IPS DF 6.9 (cell line): Measurements from ENCODE around the gene RARS2.
"Not testable (repeated sequence)": the region's sequence is repeated elsewhere in the genome, so short reads cannot be mapped to it uniquely, and the experiment has no call there.

Experiments
- DNase-seq: peaks from one replicate; pipeline ENCODE4 v3.0.0-alpha.2; 2013; ENCODE audit warnings: low read depth, low spot score
- H3K27ac ChIP-seq: one replicate; pipeline ENCODE4 v1.5.1; 2013; ENCODE audit warnings: low read length, control low read depth
- H3K27me3 ChIP-seq: 2 replicates; pipeline ENCODE4 v1.6.1; 2013; ENCODE audit warnings: mild to moderate bottlenecking, low read length; ENCODE audit not compliant: control insufficient read depth, insufficient read depth
- H3K36me3 ChIP-seq: 2 replicates; pipeline ENCODE4 v1.6.1; 2013; ENCODE audit warnings: low read length; ENCODE audit not compliant: control insufficient read depth, insufficient read depth
- H3K4me1 ChIP-seq: 2 replicates; pipeline ENCODE4 v1.6.1; 2013; ENCODE audit warnings: low read length; ENCODE audit not compliant: control insufficient read depth, insufficient read depth
- H3K4me3 ChIP-seq: 2 replicates; pipeline ENCODE4 v1.5.1; 2013; ENCODE audit warnings: mild to moderate bottlenecking, low read length
- H3K9me3 ChIP-seq: 2 replicates; pipeline ENCODE4 v1.6.1; 2013; ENCODE audit warnings: low read length, inconsistent platforms; ENCODE audit not compliant: control insufficient read depth, insufficient read depth
- whole genome bisulfite sequencing: extraction: QIAGEN DNeasy Blood & Tissue Kit; methylation state at CpG from one replicate; pipeline ENCODE4 v1.1.7; 2013; ENCODE audit warnings: mixed read lengths, missing lambda C conversion rate; ENCODE audit not compliant: insufficient read length, insufficient coverage; 5-methylcytosine and 5-hydroxymethylcytosine counted together

Gene RARS2

DNA sequence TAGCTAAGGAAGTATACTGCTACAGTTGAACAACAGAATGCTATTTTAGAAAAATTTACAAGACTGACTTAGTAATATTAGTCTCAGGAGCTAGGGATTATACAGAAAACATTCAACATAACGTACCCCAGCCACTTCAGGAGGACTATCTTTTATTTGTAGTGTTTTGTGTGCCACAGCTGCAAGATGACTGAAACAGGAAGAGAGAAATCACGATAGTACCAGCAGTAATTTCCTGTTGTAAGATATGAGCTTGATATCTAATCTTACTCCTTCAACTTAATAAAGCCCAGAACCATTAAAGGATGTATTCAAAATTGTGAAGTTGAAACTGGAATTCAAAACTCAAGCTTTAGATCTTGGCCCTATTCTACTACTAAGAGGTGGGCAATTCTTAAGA lies 75.0 kb downstream of the RARS2 start:
- peaks cover 10% of the 10 kb centered on the region; the same call in 1 of the 2 replicates for H3K36me3 ChIP-seq

DNA sequence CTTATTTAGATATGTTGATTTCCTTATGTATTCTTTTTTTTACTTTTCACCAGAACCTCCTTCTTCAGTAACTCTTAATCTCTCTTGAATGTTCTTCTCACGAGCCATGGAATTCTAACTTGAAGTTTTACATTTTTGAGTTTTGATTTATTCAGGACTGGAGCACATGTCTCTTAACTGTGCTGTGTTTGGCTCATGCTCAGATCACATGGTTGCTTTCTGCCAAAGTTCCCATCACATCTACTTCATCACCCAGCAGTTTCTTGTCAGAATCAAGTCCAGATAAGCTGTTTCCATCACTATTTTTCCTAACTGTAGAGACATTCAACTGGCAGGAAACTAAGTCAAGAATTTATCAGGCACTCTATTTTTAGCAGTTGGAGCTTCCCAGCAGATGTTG lies 85.3 kb downstream of the RARS2 start:
- DNase-seq: no peak
- Histone ChIP-seq H3K27me3 (no peaks in the 10 kb centered on the region), H3K27ac (no peak overlapping the region), H3K9me3 (no peaks in the 10 kb centered on the region), H3K36me3 (no peaks in the 10 kb centered on the region), H3K4me3 (no peak overlapping the region), H3K4me1 (no peaks in the 10 kb centered on the region)
- WGBS: no CpG with 5 or more reads among the region's 1 CpG

More for the DNA sequence above, 75.0 kb downstream of the RARS2 start:
- Histone ChIP-seq H3K27me3 (no peaks in the 10 kb centered on the region), H3K4me1 (no peaks in the 10 kb centered on the region), H3K4me3 (no peak overlapping the region), H3K27ac (no peak overlapping the region), H3K9me3 (no peaks in the 10 kb centered on the region)
- WGBS: no CpG with 5 or more reads among the region's 2 CpGs
- DNase-seq: no peak

GRCh38 chr6:87501809-87502572 lies 87.8 kb downstream of the RARS2 start:
- Histone ChIP-seq H3K4me1 (no peaks in the 10 kb centered on the region), H3K4me3 (no peak overlapping the region), H3K9me3 (no peaks in the 10 kb centered on the region), H3K36me3 (no peaks in the 10 kb centered on the region), H3K27me3 (no peaks in the 10 kb centered on the region), H3K27ac (no peak overlapping the region)
- no CpG with 5 or more reads among the region's 6 CpGs for WGBS
- no peak for DNase-seq

DNA sequence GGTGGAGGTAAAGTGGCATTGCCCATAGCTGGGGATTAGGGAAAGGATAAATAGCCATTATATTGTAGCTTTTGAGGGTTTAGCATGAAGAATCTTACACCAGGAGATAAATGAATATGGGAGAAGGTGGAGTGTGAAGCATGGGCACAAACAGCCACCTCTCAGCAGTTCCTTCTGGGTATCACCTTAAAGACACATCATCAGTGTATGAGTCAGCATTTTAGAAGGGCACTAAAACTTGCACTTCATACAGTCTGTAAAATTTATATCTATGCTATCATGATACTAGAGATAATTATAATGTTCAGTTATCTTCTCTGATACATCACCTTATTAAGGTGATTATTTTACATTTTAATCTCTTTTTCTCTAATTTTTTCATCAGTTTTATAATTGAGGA lies 91.7 kb downstream of the RARS2 start:
- Histone ChIP-seq H3K4me1 (no peaks in the 10 kb centered on the region), H3K36me3 (no peaks in the 10 kb centered on the region), H3K9me3 (no peaks in the 10 kb centered on the region)

GRCh38 chr6:87494761-87495422 lies 94.9 kb downstream of the RARS2 start:
- H3K27me3 ChIP-seq: no peaks in the 10 kb centered on the region
- H3K9me3 ChIP-seq: no peaks in the 10 kb centered on the region
- no peaks in the 10 kb centered on the region for H3K36me3 ChIP-seq
- no peak overlapping the region for H3K4me3 ChIP-seq
- no peak overlapping the region for H3K27ac ChIP-seq
- no peak for DNase-seq
- WGBS: no CpG with 5 or more reads among the region's 8 CpGs
- no peaks in the 10 kb centered on the region for H3K4me1 ChIP-seq

More for the DNA sequence above, 91.7 kb downstream of the RARS2 start:
- no peak for DNase-seq
- H3K4me3 ChIP-seq: no peak overlapping the region
- H3K27me3 ChIP-seq: no peaks in the 10 kb centered on the region
- H3K27ac ChIP-seq: no peak overlapping the region

GRCh38 chr6:87489326-87489725 lies 100.5 kb downstream of the RARS2 start:
- no CpG with 5 or more reads among the region's 8 CpGs for WGBS
- H3K36me3 ChIP-seq, H3K9me3 ChIP-seq, H3K27me3 ChIP-seq, H3K27ac ChIP-seq, DNase-seq, H3K4me3 ChIP-seq, H3K4me1 ChIP-seq: not testable (repeated sequence)

- no peak for DNase-seq
- Histone ChIP-seq H3K4me3 (no peak overlapping the region), H3K27me3 (no peaks in the 10 kb centered on the region), H3K4me1 (no peaks in the 10 kb centered on the region; the same call in 1 of the 2 replicates), H3K9me3 (no peaks in the 10 kb centered on the region), H3K27ac (no peak overlapping the region), H3K36me3 (no peaks in the 10 kb centered on the region)
- no CpG with 5 or more reads among the region's 4 CpGs for WGBS
Measured at GRCh38 chr6:87487555-87487954, 102.2 kb downstream of the RARS2 start.

- Histone ChIP-seq H3K9me3 (no peaks in the 10 kb centered on the region), H3K27me3 (no peaks in the 10 kb centered on the region), H3K27ac (no peak overlapping the region), H3K4me3 (no peak overlapping the region), H3K4me1 (no peaks in the 10 kb centered on the region; the same call in 1 of the 2 replicates), H3K36me3 (no peaks in the 10 kb centered on the region)
- WGBS: no CpG with 5 or more reads among the region's 7 CpGs
- no peak for DNase-seq
Measured at GRCh38 chr6:87484491-87484890, 105.3 kb downstream of the RARS2 start.

GRCh38 chr6:87483929-87484328 lies 105.9 kb downstream of the RARS2 start:
- no peak overlapping the region for H3K4me3 ChIP-seq
- no peak overlapping the region for H3K27ac ChIP-seq
- H3K36me3 ChIP-seq: no peaks in the 10 kb centered on the region
- no peaks in the 10 kb centered on the region; the same call in 1 of the 2 replicates for H3K4me1 ChIP-seq
- no peaks in the 10 kb centered on the region for H3K9me3 ChIP-seq
- no peaks in the 10 kb centered on the region for H3K27me3 ChIP-seq
- DNase-seq: peak; percentile 71
- no CpG with 5 or more reads among the region's 9 CpGs for WGBS

DNA sequence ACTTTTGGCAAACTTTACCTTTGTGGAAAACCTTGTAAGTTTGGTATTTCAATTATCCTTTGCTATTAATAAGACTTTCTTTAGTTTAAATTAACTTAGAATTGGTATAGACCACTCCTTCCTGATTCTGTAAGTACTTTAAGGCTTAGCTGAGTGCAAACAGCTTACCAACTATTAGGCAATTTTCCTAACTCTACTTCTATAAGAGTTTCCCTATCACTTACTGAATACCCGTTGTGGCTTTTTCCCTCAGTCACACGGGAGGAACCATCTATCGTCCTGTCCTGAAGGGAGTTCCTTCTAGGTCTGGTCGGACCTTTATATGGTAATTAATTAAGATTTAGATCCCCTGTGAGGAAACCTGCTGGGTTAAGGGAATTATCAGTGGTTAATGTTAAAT lies 107.4 kb downstream of the RARS2 start:
- H3K4me1 ChIP-seq: no peaks in the 10 kb centered on the region; the same call in 1 of the 2 replicates
- H3K9me3 ChIP-seq: no peaks in the 10 kb centered on the region
- H3K27me3 ChIP-seq: no peaks in the 10 kb centered on the region
- H3K27ac ChIP-seq: no peak overlapping the region
- no peaks in the 10 kb centered on the region for H3K36me3 ChIP-seq
- WGBS: no CpG with 5 or more reads among the region's 4 CpGs
- H3K4me3 ChIP-seq: no peak overlapping the region
- no peak for DNase-seq
